Measurements from ENCODE around the gene ERF. TPM values are rescaled to one million over a fixed set of nuclear protein-coding genes. Genes with fewer than 3 reads are reported as not detected.

The ERF gene
- total and polyA plus RNA-seq, 2 of the 8 experiments (the other 6 are each of a cell fraction or from before 2014, with no cell fraction given): 43.7 to 62.7 TPM

- DNase-seq (ENCODE audit: low read depth in 1 of 2, low spot score in 2 of 2): no peak
- ChIA-PET POLR2A (ENCODE audit: partially characterized antibody) (interaction anchor here (0.6 to 4.3 kb wide), 4 partner anchors 7 to 1490 kb away, joined by 3 to 20 read pairs (median 14); no protein-coding TSS in a partner anchor), CTCF (ENCODE audit: partially characterized antibody) (interaction anchor here (0.6 to 10.6 kb wide), 8 partner anchors 8 to 1758 kb away, joined by 3 to 155 read pairs (median 5); partner anchors contain the start of genes GSK3A, PAFAH1B3 and PRR19)
- Histone ChIP-seq H3K27me3 (replicated peaks in 1 of 4; ENCODE audit: control insufficient read depth in 3 of 4, extremely low read depth in 1 of 4, insufficient read depth in 3 of 4, low read length in 3 of 4) (no peaks in the 10 kb centered on the region), H2BK15ac (ENCODE audit: low read length) (no peak overlapping the region), H3K18ac (ENCODE audit: extremely low read depth, low read length) (no peak overlapping the region), H3K56ac (replicated peaks; ENCODE audit: insufficient read length, low read depth, low read length) (no peak overlapping the region), H3K79me2 (ENCODE audit: control insufficient read depth in 1 of 2, insufficient read depth in 2 of 2, low read length in 2 of 2) (peaks cover 0 to 19% of the 10 kb centered on the region in 2 experiments; a peak in 2 of 4 replicates), H3K27ac (ENCODE audit: low read depth, low read length) (no peak overlapping the region), H4K8ac (ENCODE audit: extremely low read depth, insufficient read depth, low read length) (no peak overlapping the region), H2BK12ac (ENCODE audit: low read depth, low read length) (no peak overlapping the region), H3K4me3 (ENCODE audit: extremely low read depth in 1 of 4, insufficient read depth in 2 of 4, low read depth in 3 of 4, low read length in 4 of 4) (no peak overlapping the region), H2AK5ac (ENCODE audit: low read depth, low read length) (no peak overlapping the region), H4K5ac (ENCODE audit: insufficient read length, low read depth, low read length) (no peak overlapping the region), H3K4me2 (ENCODE audit: insufficient read depth in 1 of 2, low read depth in 2 of 2, low read length in 2 of 2) (no peak overlapping the region), H3K9ac (replicated peaks in 1 of 4; ENCODE audit: extremely low read depth in 1 of 4, low read depth in 3 of 4, low read length in 3 of 4) (no peak overlapping the region), H4K91ac (replicated peaks; ENCODE audit: insufficient read length, low read length) (no peak overlapping the region), H3K23me2 (ENCODE audit: low read depth, low read length) (peaks cover 11% of the 10 kb centered on the region), H3K79me1 (ENCODE audit: low read depth, low read length) (peaks cover 22% of the 10 kb centered on the region), H2BK5ac (ENCODE audit: low read depth, low read length) (no peak overlapping the region), H3K36me3 (ENCODE audit: control insufficient read depth in 2 of 4, insufficient read depth in 4 of 4, low read length in 3 of 4) (peaks cover 13 to 52% (median 43%) of the 10 kb centered on the region in 4 experiments; a peak in 7 of 8 replicates), H2BK20ac (ENCODE audit: low read length) (no peak overlapping the region), H3K9me3 (ENCODE audit: insufficient read depth in 2 of 2, low read depth in 1 of 2, low read length in 1 of 2) (no peaks in the 10 kb centered on the region), H2AFZ (ENCODE audit: low read length) (no peak overlapping the region), H3K23ac (ENCODE audit: insufficient read length) (no peak overlapping the region), H3K14ac (ENCODE audit: insufficient read length) (no peak overlapping the region), H3K4ac (replicated peaks; ENCODE audit: insufficient read length, low read depth, low read length) (no peak overlapping the region), H4K20me1 (replicated peaks in 1 of 2; ENCODE audit: control insufficient read depth in 1 of 2, insufficient read depth in 2 of 2, low read length in 2 of 2) (peaks cover 3 to 24% of the 10 kb centered on the region in 2 experiments), H3K4me1 (replicated peaks in 1 of 4; ENCODE audit: control insufficient read depth in 3 of 4, insufficient read depth in 4 of 4, low read length in 3 of 4) (peaks cover 0 to 14% (median 10%) of the 10 kb centered on the region in 4 experiments; a peak in 6 of 7 replicates), H2BK120ac (replicated peaks; ENCODE audit: low read depth, low read length) (no peak overlapping the region)
- TF ChIP-seq YY1 (IDR thresholded peaks at IDR 0.05; ENCODE audit: low read depth, low read length): no peak
- TF ChIP-seq CHD1 (IDR thresholded peaks at IDR 0.05; ENCODE audit: low read depth, low read length): no peak
- TF ChIP-seq MAFK (IDR thresholded peaks at IDR 0.05; ENCODE audit: low read depth, low read length): no peak
- TF ChIP-seq SIX5 (IDR thresholded peaks at IDR 0.05; ENCODE audit: low read depth, low read length): no peak
- no peak for TF ChIP-seq ZNF274 (IDR thresholded peaks at IDR 0.05; ENCODE audit: borderline replicate concordance, extremely low read depth, low read length)
- no peak for TF ChIP-seq TAF7 (optimal IDR thresholded peaks at IDR 0.05; ENCODE audit: borderline replicate concordance, low read depth, low read length)
- no peak for TF ChIP-seq RFX5 (IDR thresholded peaks at IDR 0.05; ENCODE audit: borderline replicate concordance, low read depth, low read length)
- no peak for TF ChIP-seq CHD2 (IDR thresholded peaks at IDR 0.05; ENCODE audit: low read length)
- no peak for TF ChIP-seq NANOG (IDR thresholded peaks at IDR 0.05; ENCODE audit: insufficient read depth, low read depth, low read length, poor library complexity, severe bottlenecking)
- no peak for TF ChIP-seq JUN (IDR thresholded peaks at IDR 0.05; ENCODE audit: low read depth, low read length)
- no peak for TF ChIP-seq JUND (IDR thresholded peaks at IDR 0.05; ENCODE audit: low read length)
- TF ChIP-seq FOSL1 (IDR thresholded peaks at IDR 0.05; ENCODE audit: insufficient read depth, low read depth, low read length): no peak
- no peak for TF ChIP-seq SRF (IDR thresholded peaks at IDR 0.05; ENCODE audit: low read depth, low read length)
- no peak for TF ChIP-seq HDAC6 (IDR thresholded peaks at IDR 0.05; ENCODE audit: low read depth, low read length)
- TF ChIP-seq HDAC2 (IDR thresholded peaks at IDR 0.05; ENCODE audit: borderline replicate concordance in 1 of 2, low read depth in 2 of 2, low read length in 2 of 2): no peak
- no peak for FAIRE-seq
- 97% methylated on average over 4 of the region's 4 CpGs; no CpG with 5 or more reads in 1 of the 2 experiments for WGBS, 2 experiments (ENCODE audit: extremely low coverage in 1 of 2, insufficient coverage in 1 of 2, insufficient read length in 1 of 2, insufficient replicate concordance in 2 of 2, low coverage in 1 of 2, low lambda C conversion rate in 2 of 2, missing lambda C conversion rate in 1 of 2)
These were observed 33.5 kb upstream of the ERF start for GRCh38 chr19:42288387-42288786.
